NCI-H774 (cell line): ENCODE measurements around the gene EXD3.
"Not testable (repeated sequence)": the region's sequence is repeated elsewhere in the genome, so short reads cannot be mapped to it uniquely, and the experiment has no call there.

ENCODE experiments used
- DNase-seq: peaks from one replicate; lab custom pipeline; 2025; lab: John Stamatoyannopoulos, UW

Gene EXD3

GRCh38 chr9:137459152-137459600 is 36.2 kb upstream of the EXD3 start, which contains the start of gene NSMF:
NSMF (minus strand) TSS chr9:137459334; CDS start chr9:137459102, 232 bp downstream.
- DNase-seq = peak; percentile 92

GRCh38 chr9:137458194-137459151 is 35.5 kb upstream of the EXD3 start:
- no peak for DNase-seq

GRCh38 chr9:137457406-137458193 is 34.6 kb upstream of the EXD3 start:
- DNase-seq = no peak

GRCh38 chr9:137456864-137457405 is 34.0 kb upstream of the EXD3 start:
- no peak for DNase-seq

GRCh38 chr9:137456061-137456863 is 33.3 kb upstream of the EXD3 start:
- no peak for DNase-seq

- DNase-seq = no peak
Measured at GRCh38 chr9:137455359-137455991, 32.5 kb upstream of the EXD3 start.

GRCh38 chr9:137454597-137455358 is 31.8 kb upstream of the EXD3 start:
- no peak for DNase-seq

- no peak for DNase-seq
Measured at GRCh38 chr9:137454145-137454596, 31.2 kb upstream of the EXD3 start.

- no peak for DNase-seq
Measured at GRCh38 chr9:137453643-137454081, 30.7 kb upstream of the EXD3 start.

- no peak for DNase-seq
Measured at GRCh38 chr9:137452761-137453642, 30.0 kb upstream of the EXD3 start.

GRCh38 chr9:137452006-137452760 is 29.2 kb upstream of the EXD3 start:
- no peak for DNase-seq

- not testable (repeated sequence) for DNase-seq
Measured at GRCh38 chr9:137451264-137452005, 28.5 kb upstream of the EXD3 start.

GRCh38 chr9:137450539-137451222 is 27.7 kb upstream of the EXD3 start:
- DNase-seq = not testable (repeated sequence)

GRCh38 chr9:137449931-137450538 is 27.1 kb upstream of the EXD3 start:
- no peak for DNase-seq

GRCh38 chr9:137449081-137449844 is 26.3 kb upstream of the EXD3 start:
- DNase-seq = no peak

- no peak for DNase-seq
Measured at GRCh38 chr9:137448602-137448962, 25.6 kb upstream of the EXD3 start.
